Panc1 (cell line): ENCODE measurements around the gene PAPSS1.

Experiments
- CTCF ChIP-seq: fragments of 450-650 bp; IDR thresholded peaks from 2 replicates; pipeline ENCODE4 v1.5.1; 2017; ENCODE audit warnings: mild to moderate bottlenecking
- REST ChIP-seq, 2 experiments: IDR thresholded peaks; 2 replicates each; pipeline ENCODE4 v1.6.1; 2011 to 2012; ENCODE audit warnings: low read depth in 2 of 2, control low read depth in 1 of 2, low read length in 1 of 2, mild to moderate bottlenecking in 1 of 2, moderate library complexity in 1 of 2; ENCODE audit not compliant: insufficient read depth in 1 of 2

DNA sequence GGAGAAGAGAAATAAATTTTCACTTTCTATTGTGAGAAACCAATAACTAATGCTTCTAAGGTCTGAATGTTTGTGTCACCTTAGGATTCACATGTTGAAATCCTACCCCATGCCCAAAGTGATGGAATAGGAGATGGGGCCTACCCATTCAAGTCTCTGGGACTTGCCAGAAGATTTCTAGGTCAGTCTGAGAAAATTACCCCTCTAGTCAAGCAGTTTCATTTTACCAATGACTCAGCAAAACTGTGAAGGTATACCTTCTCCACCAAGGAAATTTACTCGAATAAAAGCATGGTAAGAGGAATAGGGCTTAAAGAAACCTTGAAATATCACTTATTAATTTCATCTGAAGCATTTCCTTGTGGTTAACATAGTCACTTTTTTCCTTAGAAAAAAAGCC lies 23.5 kb upstream of the PAPSS1 start:
- TF ChIP-seq CTCF (no peak), REST (IDR thresholded peaks at IDR 0.05; ENCODE audit: insufficient read depth in 1 of 2, low read depth in 2 of 2, low read length in 1 of 2) (no peak)
